ENCODE results near the gene SLC25A3. TPM values are rescaled to one million over a fixed set of nuclear protein-coding genes. Genes with fewer than 3 reads are reported as not detected.

SLC25A3 gene
- polyA plus RNA-seq, 1 of the 3 experiments (the other 2 are of a cell fraction) = 470 TPM

DNA sequence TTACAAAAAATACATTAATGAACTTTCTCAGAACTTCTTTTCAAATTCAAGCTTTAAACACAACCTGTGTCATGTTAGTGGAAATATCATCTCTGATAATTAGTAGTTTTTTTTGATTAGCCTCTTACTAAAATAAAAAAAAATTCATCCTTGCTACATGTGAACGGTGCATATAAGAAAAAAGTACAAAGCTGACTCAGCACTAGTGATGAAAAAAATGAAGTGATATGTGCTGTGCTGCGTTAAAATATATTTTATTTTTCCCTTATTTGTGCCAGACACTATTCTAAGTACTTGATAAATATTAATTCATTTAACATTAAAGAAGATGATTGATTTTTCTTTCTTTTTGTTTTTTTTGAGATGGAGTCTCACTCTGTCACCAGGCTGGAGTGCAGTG, 43.6 kb downstream of the SLC25A3 start:
- Histone ChIP-seq H3K9me2 (no peaks in the 10 kb centered on the region), H3F3A (replicated peaks; ENCODE audit: insufficient read depth) (peaks cover 24% of the 10 kb centered on the region), H3K36me3 (replicated peaks in 1 of 2; ENCODE audit: control insufficient read depth in 1 of 2, insufficient read depth in 2 of 2, low read length in 1 of 2) (peaks cover 0 to 23% of the 10 kb centered on the region in 2 experiments), H3K79me2 (ENCODE audit: insufficient read depth) (peaks cover 98% of the 10 kb centered on the region), H3K4me3 (ENCODE audit: low read depth in 2 of 2, low read length in 1 of 2) (no peak overlapping the region), H3K9ac (no peak overlapping the region), H2AFZ (ENCODE audit: low read depth) (no peak overlapping the region), H3K4me1 (ENCODE audit: control insufficient read depth in 1 of 2, insufficient read depth in 2 of 2, low read depth in 1 of 2, low read length in 1 of 2) (peaks cover 0 to under 1% of the 10 kb centered on the region in 2 experiments; a peak in 1 of 4 replicates), H4K20me1 (ENCODE audit: insufficient read depth) (peaks cover 20% of the 10 kb centered on the region), H3K9me3 (no peaks in the 10 kb centered on the region), H3K27me3 (ENCODE audit: insufficient read depth) (no peaks in the 10 kb centered on the region), H3K4me2 (no peak overlapping the region), H3K27ac (ENCODE audit: low read depth in 2 of 2, low read length in 1 of 2) (peak overlapping the region in 1 of 2 experiments; percentile 51; a peak in 1 of 4 replicates)
- 91% methylated on average over 2 of the region's 2 CpGs for WGBS (ENCODE audit: low lambda C conversion rate)
- DNase-seq = no peak
- TF ChIP-seq, protein P1, sequence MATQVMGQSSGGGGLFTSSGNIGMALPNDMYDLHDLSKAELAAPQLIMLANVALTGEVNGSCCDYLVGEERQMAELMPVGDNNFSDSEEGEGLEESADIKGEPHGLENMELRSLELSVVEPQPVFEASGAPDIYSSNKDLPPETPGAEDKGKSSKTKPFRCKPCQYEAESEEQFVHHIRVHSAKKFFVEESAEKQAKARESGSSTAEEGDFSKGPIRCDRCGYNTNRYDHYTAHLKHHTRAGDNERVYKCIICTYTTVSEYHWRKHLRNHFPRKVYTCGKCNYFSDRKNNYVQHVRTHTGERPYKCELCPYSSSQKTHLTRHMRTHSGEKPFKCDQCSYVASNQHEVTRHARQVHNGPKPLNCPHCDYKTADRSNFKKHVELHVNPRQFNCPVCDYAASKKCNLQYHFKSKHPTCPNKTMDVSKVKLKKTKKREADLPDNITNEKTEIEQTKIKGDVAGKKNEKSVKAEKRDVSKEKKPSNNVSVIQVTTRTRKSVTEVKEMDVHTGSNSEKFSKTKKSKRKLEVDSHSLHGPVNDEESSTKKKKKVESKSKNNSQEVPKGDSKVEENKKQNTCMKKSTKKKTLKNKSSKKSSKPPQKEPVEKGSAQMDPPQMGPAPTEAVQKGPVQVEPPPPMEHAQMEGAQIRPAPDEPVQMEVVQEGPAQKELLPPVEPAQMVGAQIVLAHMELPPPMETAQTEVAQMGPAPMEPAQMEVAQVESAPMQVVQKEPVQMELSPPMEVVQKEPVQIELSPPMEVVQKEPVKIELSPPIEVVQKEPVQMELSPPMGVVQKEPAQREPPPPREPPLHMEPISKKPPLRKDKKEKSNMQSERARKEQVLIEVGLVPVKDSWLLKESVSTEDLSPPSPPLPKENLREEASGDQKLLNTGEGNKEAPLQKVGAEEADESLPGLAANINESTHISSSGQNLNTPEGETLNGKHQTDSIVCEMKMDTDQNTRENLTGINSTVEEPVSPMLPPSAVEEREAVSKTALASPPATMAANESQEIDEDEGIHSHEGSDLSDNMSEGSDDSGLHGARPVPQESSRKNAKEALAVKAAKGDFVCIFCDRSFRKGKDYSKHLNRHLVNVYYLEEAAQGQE (IDR thresholded peaks at IDR 0.05; ENCODE audit: low read depth, low read length) = no peak
- TF ChIP-seq YY1 (IDR thresholded peaks at IDR 0.05; ENCODE audit: low read depth) = no peak
- TF ChIP-seq, protein P2, sequence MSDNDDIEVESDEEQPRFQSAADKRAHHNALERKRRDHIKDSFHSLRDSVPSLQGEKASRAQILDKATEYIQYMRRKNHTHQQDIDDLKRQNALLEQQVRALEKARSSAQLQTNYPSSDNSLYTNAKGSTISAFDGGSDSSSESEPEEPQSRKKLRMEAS (IDR thresholded peaks at IDR 0.05; ENCODE audit: low read depth) = no peak
- POLR2A ChIA-PET = interaction anchor here (0.7 kb wide), 1 partner anchor 42 kb away, joined by 3 read pairs; no protein-coding TSS in a partner anchor
- CTCF ChIA-PET = interaction anchor here (1.3 to 1.4 kb wide), 3 partner anchors 8 to 70 kb away, joined by 3 read pairs; partner anchors contain the start of gene APAF1

DNA sequence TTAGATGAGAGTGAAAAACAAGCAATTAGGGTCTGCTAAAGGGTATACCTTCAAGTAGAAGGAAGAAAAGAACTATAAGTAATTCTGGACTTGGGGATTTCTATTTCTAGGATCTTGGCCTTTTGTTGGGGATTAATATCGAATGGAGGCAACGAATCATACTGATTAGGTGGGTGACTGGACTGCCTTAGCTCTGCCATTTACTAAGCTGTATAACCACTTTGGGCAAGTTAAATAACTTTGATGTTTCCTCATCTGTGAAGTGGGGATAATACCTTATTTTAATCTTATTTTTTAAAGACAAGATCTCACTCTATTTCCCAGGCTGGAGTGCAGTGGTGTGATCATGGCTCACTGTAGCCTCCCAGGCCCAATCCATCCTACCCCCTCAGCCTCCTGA, 44.5 kb downstream of the SLC25A3 start:
- Histone ChIP-seq H3K36me3 (replicated peaks in 1 of 2; ENCODE audit: control insufficient read depth in 1 of 2, insufficient read depth in 2 of 2, low read length in 1 of 2) (peaks cover 0 to 20% of the 10 kb centered on the region in 2 experiments), H3K9me3 (no peaks in the 10 kb centered on the region), H3K27ac (ENCODE audit: low read depth in 2 of 2, low read length in 1 of 2) (no peak overlapping the region), H3K79me2 (ENCODE audit: insufficient read depth) (peaks cover 100% of the 10 kb centered on the region), H3K27me3 (ENCODE audit: insufficient read depth) (no peaks in the 10 kb centered on the region), H3K9me2 (no peaks in the 10 kb centered on the region), H2AFZ (ENCODE audit: low read depth) (no peak overlapping the region), H3K4me2 (no peak overlapping the region), H3K4me3 (ENCODE audit: low read depth in 2 of 2, low read length in 1 of 2) (no peak overlapping the region), H4K20me1 (ENCODE audit: insufficient read depth) (peaks cover 26% of the 10 kb centered on the region), H3F3A (replicated peaks; ENCODE audit: insufficient read depth) (peaks cover 24% of the 10 kb centered on the region), H3K4me1 (ENCODE audit: control insufficient read depth in 1 of 2, insufficient read depth in 2 of 2, low read depth in 1 of 2, low read length in 1 of 2) (peaks cover 1 to 7% of the 10 kb centered on the region in 2 experiments; a peak in 2 of 4 replicates), H3K9ac (no peak overlapping the region)
- 96% methylated on average over 2 of the region's 2 CpGs for WGBS (ENCODE audit: low lambda C conversion rate)
- ChIA-PET POLR2A (no interaction called here), CTCF (interaction anchor here (0.9 to 1.5 kb wide), 3 partner anchors 10 to 121 kb away, joined by 3 read pairs; no protein-coding TSS in a partner anchor)
- DNase-seq = no peak
- TF ChIP-seq ELF1 (IDR thresholded peaks at IDR 0.05) = no peak
- no peak for TF ChIP-seq CHD2 (IDR thresholded peaks at IDR 0.05; ENCODE audit: low read length, partially characterized antibody)
- no peak for TF ChIP-seq GATA2 (CRISPR knock-in tag; IDR thresholded peaks at IDR 0.05)
- TF ChIP-seq TAF1 (IDR thresholded peaks at IDR 0.05; ENCODE audit: borderline replicate concordance, low read depth, low read length) = no peak
- no peak for TF ChIP-seq RAD21 (IDR thresholded peaks at IDR 0.05; ENCODE audit: low read length)
- TF ChIP-seq GABPA (IDR thresholded peaks at IDR 0.05; ENCODE audit: low read depth) = no peak
- no peak for TF ChIP-seq NFIC (IDR thresholded peaks at IDR 0.05; ENCODE audit: borderline replicate concordance)
- TF ChIP-seq, protein P1 (IDR thresholded peaks at IDR 0.05; ENCODE audit: low read depth, low read length) = no peak
- TF ChIP-seq SIN3A (IDR thresholded peaks at IDR 0.05; ENCODE audit: borderline replicate concordance, low read depth, low read length) = no peak
- TF ChIP-seq RCOR1 (IDR thresholded peaks at IDR 0.05; ENCODE audit: low read length) = no peak
- TF ChIP-seq, protein P3, sequence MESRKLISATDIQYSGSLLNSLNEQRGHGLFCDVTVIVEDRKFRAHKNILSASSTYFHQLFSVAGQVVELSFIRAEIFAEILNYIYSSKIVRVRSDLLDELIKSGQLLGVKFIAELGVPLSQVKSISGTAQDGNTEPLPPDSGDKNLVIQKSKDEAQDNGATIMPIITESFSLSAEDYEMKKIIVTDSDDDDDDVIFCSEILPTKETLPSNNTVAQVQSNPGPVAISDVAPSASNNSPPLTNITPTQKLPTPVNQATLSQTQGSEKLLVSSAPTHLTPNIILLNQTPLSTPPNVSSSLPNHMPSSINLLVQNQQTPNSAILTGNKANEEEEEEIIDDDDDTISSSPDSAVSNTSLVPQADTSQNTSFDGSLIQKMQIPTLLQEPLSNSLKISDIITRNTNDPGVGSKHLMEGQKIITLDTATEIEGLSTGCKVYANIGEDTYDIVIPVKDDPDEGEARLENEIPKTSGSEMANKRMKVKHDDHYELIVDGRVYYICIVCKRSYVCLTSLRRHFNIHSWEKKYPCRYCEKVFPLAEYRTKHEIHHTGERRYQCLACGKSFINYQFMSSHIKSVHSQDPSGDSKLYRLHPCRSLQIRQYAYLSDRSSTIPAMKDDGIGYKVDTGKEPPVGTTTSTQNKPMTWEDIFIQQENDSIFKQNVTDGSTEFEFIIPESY (IDR thresholded peaks at IDR 0.05; ENCODE audit: borderline replicate concordance, low read depth) = no peak
- TF ChIP-seq YY1 (IDR thresholded peaks at IDR 0.05; ENCODE audit: low read depth) = no peak

Data from SK-N-SH (cell line).